ENCODE measurements around the gene RAD9A.

Gene RAD9A

GRCh38 chr11:67432655-67433349 lies 41.0 kb downstream of the RAD9A start:
- H3K27ac ChIP-seq = peak overlapping the region in 3 of 21 experiments; percentile 4 to 97 (median 39)
- no peak overlapping the region for H3K4me3 ChIP-seq

GRCh38 chr11:67433536-67434394 lies 42.0 kb downstream of the RAD9A start:
- Histone ChIP-seq H3K27ac (peak overlapping the region in 10 of 21 experiments; percentile 12 to 97 (median 51)), H3K4me3 (no peak overlapping the region)

- H3K4me3 ChIP-seq = peak overlapping the region in 1 of 7 experiments; percentile 5
- peak overlapping the region in 10 of 21 experiments; percentile 14 to 97 (median 60) for H3K27ac ChIP-seq
Observed at GRCh38 chr11:67434395-67434881, 42.7 kb downstream of the RAD9A start.

- peak overlapping the region in 4 of 7 experiments; percentile 26 to 48 (median 38) for H3K4me3 ChIP-seq
- peak overlapping the region in 13 of 21 experiments; percentile 14 to 97 (median 80) for H3K27ac ChIP-seq
Observed at GRCh38 chr11:67435031-67435726, 43.4 kb downstream of the RAD9A start.

- Histone ChIP-seq H3K27ac (peak overlapping the region in 16 of 21 experiments; percentile 6 to 97 (median 74)), H3K4me3 (peak overlapping the region; percentile 19 to 48 (median 34))
Observed at GRCh38 chr11:67435727-67436458, 44.1 kb downstream of the RAD9A start.

- H3K27ac ChIP-seq = peak overlapping the region in 16 of 21 experiments; percentile 6 to 97 (median 80)
- peak overlapping the region; percentile 19 to 48 (median 34) for H3K4me3 ChIP-seq
Observed at GRCh38 chr11:67436459-67437081, 44.8 kb downstream of the RAD9A start.

GRCh38 chr11:67437082-67437808 lies 45.5 kb downstream of the RAD9A start, which contains the start of gene PTPRCAP:
TSS of gene PTPRCAP (minus strand) at chr11:67437682. CDS start at chr11:67437619, 63 bp downstream.
- H3K4me3 ChIP-seq = peak within 1 kb of the TSS; percentile 19 to 48 (median 34)
- H3K27ac ChIP-seq = peak within 1 kb of the TSS in 20 of 21 experiments; percentile 6 to 97 (median 70)

GRCh38 chr11:67437809-67438157 lies 46.0 kb downstream of the RAD9A start:
- Histone ChIP-seq H3K4me3 (peak overlapping the region; percentile 19 to 48 (median 34)), H3K27ac (peak overlapping the region in 16 of 21 experiments; percentile 21 to 97 (median 80))

GRCh38 chr11:67438158-67438902 lies 46.5 kb downstream of the RAD9A start:
- H3K4me3 ChIP-seq = peak overlapping the region; percentile 19 to 48 (median 34)
- peak overlapping the region in 18 of 21 experiments; percentile 6 to 97 (median 74) for H3K27ac ChIP-seq

- peak overlapping the region in 2 of 7 experiments; percentile 3 to 48 for H3K4me3 ChIP-seq
- H3K27ac ChIP-seq = peak overlapping the region in 17 of 21 experiments; percentile 3 to 97 (median 68)
Observed at GRCh38 chr11:67439321-67440228, 47.8 kb downstream of the RAD9A start.

GRCh38 chr11:67440229-67441097 lies 48.7 kb downstream of the RAD9A start:
- Histone ChIP-seq H3K27ac (peak overlapping the region in 15 of 21 experiments; percentile 7 to 97 (median 53)), H3K4me3 (peak overlapping the region in 1 of 7 experiments; percentile 48)

GRCh38 chr11:67441098-67441563 lies 49.3 kb downstream of the RAD9A start:
- H3K4me3 ChIP-seq = no peak overlapping the region
- H3K27ac ChIP-seq = peak overlapping the region in 10 of 21 experiments; percentile 11 to 95 (median 60)

- no peak overlapping the region for H3K4me3 ChIP-seq
Observed at GRCh38 chr11:67441731-67442351, 50.1 kb downstream of the RAD9A start.

More at GRCh38 chr11:67441731-67442351, 50.1 kb downstream of the RAD9A start:
- peak overlapping the region in 5 of 21 experiments; percentile 6 to 98 (median 93) for H3K27ac ChIP-seq
